ENCODE data around the gene TNPO1.
"Not testable (repeated sequence)": the region's sequence is repeated elsewhere in the genome, so short reads cannot be mapped to it uniquely, and the experiment has no call there.

TNPO1 gene

GRCh38 chr5:72895758-72896157 is 79.3 kb downstream of the TNPO1 start:
- no peaks in the 10 kb centered on the region for H3K4me1 ChIP-seq (ENCODE audit: control insufficient read depth, insufficient read depth, low read length)
- H3K4me2 ChIP-seq (ENCODE audit: low read length): no peak overlapping the region
- no peaks in the 10 kb centered on the region for H3K9me3 ChIP-seq (replicated peaks; ENCODE audit: low read length)
- H3K27me3 ChIP-seq (ENCODE audit: control insufficient read depth, insufficient read depth, low read length): no peaks in the 10 kb centered on the region
- H3K4me3 ChIP-seq (ENCODE audit: low read length): no peak overlapping the region
- H3K9ac ChIP-seq (ENCODE audit: low read depth, low read length): no peak overlapping the region
- H3K36me3 ChIP-seq (ENCODE audit: insufficient read depth, low read length): peaks cover 96% of the 10 kb centered on the region

GRCh38 chr5:72906806-72907205 is 90.3 kb downstream of the TNPO1 start:
- Histone ChIP-seq H3K9ac (ENCODE audit: low read depth, low read length) (no peak overlapping the region), H3K4me2 (ENCODE audit: low read length) (no peak overlapping the region), H3K4me3 (ENCODE audit: low read length) (no peak overlapping the region), H3K27me3 (ENCODE audit: control insufficient read depth, insufficient read depth, low read length) (no peaks in the 10 kb centered on the region), H3K9me3 (replicated peaks; ENCODE audit: low read length) (no peaks in the 10 kb centered on the region), H3K4me1 (ENCODE audit: control insufficient read depth, insufficient read depth, low read length) (peaks cover 8% of the 10 kb centered on the region), H3K36me3 (ENCODE audit: insufficient read depth, low read length) (peaks cover 98% of the 10 kb centered on the region)

- H3K36me3 ChIP-seq (ENCODE audit: insufficient read depth, low read length): peaks cover 98% of the 10 kb centered on the region
- no peaks in the 10 kb centered on the region for H3K27me3 ChIP-seq (ENCODE audit: control insufficient read depth, insufficient read depth, low read length)
- H3K4me1 ChIP-seq (ENCODE audit: control insufficient read depth, insufficient read depth, low read length): peaks cover 8% of the 10 kb centered on the region
- H3K4me2 ChIP-seq (ENCODE audit: low read length): no peak overlapping the region
- no peak overlapping the region for H3K4me3 ChIP-seq (ENCODE audit: low read length)
- no peaks in the 10 kb centered on the region for H3K9me3 ChIP-seq (replicated peaks; ENCODE audit: low read length)
- no peak overlapping the region for H3K9ac ChIP-seq (ENCODE audit: low read depth, low read length)
These were observed 92.2 kb downstream of the TNPO1 start for GRCh38 chr5:72908664-72909063.

GRCh38 chr5:72917371-72917776 is 100.9 kb downstream of the TNPO1 start:
- no peak overlapping the region for H3K4me3 ChIP-seq (ENCODE audit: low read length)
- H3K9me3 ChIP-seq (replicated peaks; ENCODE audit: low read length): no peaks in the 10 kb centered on the region
- H3K4me1 ChIP-seq (ENCODE audit: control insufficient read depth, insufficient read depth, low read length): no peaks in the 10 kb centered on the region
- H3K4me2 ChIP-seq (ENCODE audit: low read length): no peak overlapping the region
- H3K36me3 ChIP-seq (ENCODE audit: insufficient read depth, low read length): peaks cover 52% of the 10 kb centered on the region
- H3K9ac ChIP-seq (ENCODE audit: low read depth, low read length): no peak overlapping the region
- H3K27me3 ChIP-seq (ENCODE audit: control insufficient read depth, insufficient read depth, low read length): no peaks in the 10 kb centered on the region

- no peak overlapping the region for H3K9ac ChIP-seq (ENCODE audit: low read depth, low read length)
- no peak overlapping the region for H3K4me3 ChIP-seq (ENCODE audit: low read length)
- H3K27me3 ChIP-seq (ENCODE audit: control insufficient read depth, insufficient read depth, low read length): no peaks in the 10 kb centered on the region
- H3K4me2 ChIP-seq (ENCODE audit: low read length): no peak overlapping the region
- peaks cover 22% of the 10 kb centered on the region for H3K36me3 ChIP-seq (ENCODE audit: insufficient read depth, low read length)
- H3K9me3 ChIP-seq (replicated peaks; ENCODE audit: low read length): no peaks in the 10 kb centered on the region
- H3K4me1 ChIP-seq (ENCODE audit: control insufficient read depth, insufficient read depth, low read length): no peaks in the 10 kb centered on the region
These were observed 104.4 kb downstream of the TNPO1 start for GRCh38 chr5:72920690-72921502.

GRCh38 chr5:72921886-72922285 is 105.4 kb downstream of the TNPO1 start:
- Histone ChIP-seq H3K36me3 (ENCODE audit: insufficient read depth, low read length) (peaks cover 14% of the 10 kb centered on the region), H3K4me1 (ENCODE audit: control insufficient read depth, insufficient read depth, low read length) (no peaks in the 10 kb centered on the region), H3K4me3 (ENCODE audit: low read length) (no peak overlapping the region), H3K9me3 (replicated peaks; ENCODE audit: low read length) (no peaks in the 10 kb centered on the region), H3K4me2 (ENCODE audit: low read length) (no peak overlapping the region), H3K27me3 (ENCODE audit: control insufficient read depth, insufficient read depth, low read length) (no peaks in the 10 kb centered on the region), H3K9ac (ENCODE audit: low read depth, low read length) (no peak overlapping the region)

GRCh38 chr5:72922422-72922821 is 106.0 kb downstream of the TNPO1 start:
- no peaks in the 10 kb centered on the region for H3K9me3 ChIP-seq (replicated peaks; ENCODE audit: low read length)
- peaks cover 9% of the 10 kb centered on the region for H3K36me3 ChIP-seq (ENCODE audit: insufficient read depth, low read length)
- no peaks in the 10 kb centered on the region for H3K4me1 ChIP-seq (ENCODE audit: control insufficient read depth, insufficient read depth, low read length)

GRCh38 chr5:72925336-72926010 is 109.0 kb downstream of the TNPO1 start:
- Histone ChIP-seq H3K4me2 (ENCODE audit: low read length) (no peak overlapping the region), H3K36me3 (ENCODE audit: insufficient read depth, low read length) (peaks cover 4% of the 10 kb centered on the region), H3K9ac (ENCODE audit: low read depth, low read length) (no peak overlapping the region), H3K4me1 (ENCODE audit: control insufficient read depth, insufficient read depth, low read length) (no peaks in the 10 kb centered on the region), H3K4me3 (ENCODE audit: low read length) (no peak overlapping the region), H3K9me3 (replicated peaks; ENCODE audit: low read length) (no peaks in the 10 kb centered on the region), H3K27me3 (ENCODE audit: control insufficient read depth, insufficient read depth, low read length) (no peaks in the 10 kb centered on the region)

More at GRCh38 chr5:72922422-72922821, 106.0 kb downstream of the TNPO1 start:
- no peak overlapping the region for H3K4me2 ChIP-seq (ENCODE audit: low read length)
- H3K27me3 ChIP-seq (ENCODE audit: control insufficient read depth, insufficient read depth, low read length): no peaks in the 10 kb centered on the region
- H3K4me3 ChIP-seq (ENCODE audit: low read length): no peak overlapping the region
- H3K9ac ChIP-seq (ENCODE audit: low read depth, low read length): no peak overlapping the region

- not testable (repeated sequence) for H3K27me3 ChIP-seq (ENCODE audit: control insufficient read depth, insufficient read depth, low read length); H3K9me3 ChIP-seq (replicated peaks; ENCODE audit: low read length); H3K36me3 ChIP-seq (ENCODE audit: insufficient read depth, low read length); H3K9ac ChIP-seq (ENCODE audit: low read depth, low read length); H3K4me2 ChIP-seq (ENCODE audit: low read length); H3K4me3 ChIP-seq (ENCODE audit: low read length); H3K4me1 ChIP-seq (ENCODE audit: control insufficient read depth, insufficient read depth, low read length)
These were observed 116.2 kb downstream of the TNPO1 start for GRCh38 chr5:72932686-72933085.

- not testable (repeated sequence) for H3K36me3 ChIP-seq (ENCODE audit: insufficient read depth, low read length); H3K9me3 ChIP-seq (replicated peaks; ENCODE audit: low read length); H3K4me2 ChIP-seq (ENCODE audit: low read length); H3K4me3 ChIP-seq (ENCODE audit: low read length); H3K4me1 ChIP-seq (ENCODE audit: control insufficient read depth, insufficient read depth, low read length); H3K9ac ChIP-seq (ENCODE audit: low read depth, low read length); H3K27me3 ChIP-seq (ENCODE audit: control insufficient read depth, insufficient read depth, low read length)
These were observed 118.7 kb downstream of the TNPO1 start for GRCh38 chr5:72934953-72935725.

- Histone ChIP-seq H3K9me3 (replicated peaks; ENCODE audit: low read length) (no peaks in the 10 kb centered on the region), H3K27me3 (ENCODE audit: control insufficient read depth, insufficient read depth, low read length) (no peaks in the 10 kb centered on the region)
These were observed 120.4 kb downstream of the TNPO1 start for GRCh38 chr5:72936893-72937292.

More at GRCh38 chr5:72936893-72937292, 120.4 kb downstream of the TNPO1 start:
- no peak overlapping the region for H3K9ac ChIP-seq (ENCODE audit: low read depth, low read length)
- H3K36me3 ChIP-seq (ENCODE audit: insufficient read depth, low read length): no peaks in the 10 kb centered on the region
- no peaks in the 10 kb centered on the region for H3K4me1 ChIP-seq (ENCODE audit: control insufficient read depth, insufficient read depth, low read length)
- H3K4me2 ChIP-seq (ENCODE audit: low read length): no peak overlapping the region
- no peak overlapping the region for H3K4me3 ChIP-seq (ENCODE audit: low read length)
